Left cardiac atrium (tissue), 4 donors: ENCODE measurements around the gene HBP1. TPM values are rescaled to one million over a fixed set of nuclear protein-coding genes. Genes with fewer than 3 reads are reported as not detected.
"Not testable (repeated sequence)": the region's sequence is repeated elsewhere in the genome, so short reads cannot be mapped to it uniquely, and the experiment has no call there.

Experiments used
- ATAC-seq, 2 donors: fragments of 200-7000 bp; cut with Tn5 transposase; one replicate each; pipeline ENCODE4 v1.9.1; 2020; ENCODE audit warnings: mild to moderate bottlenecking in 2 of 2, moderate library complexity in 2 of 2
- DNase-seq: peaks from one replicate; pipeline ENCODE4 v3.0.0-alpha.2; 2020
- intact Hi-C, 2 donors: fragments of 100-400 bp; cut with DNase I; formaldehyde crosslinking; loops; one replicate each; pipeline versions ENCODE4 v1.14.1 to v1.15.1; 2022 to 2023
- long read RNA-seq: library from polyadenylated mRNA; unstranded; transcript quantifications from one replicate; pipeline ENCODE4 v2.0.0, GENCODE V29; 2021
- total RNA-seq, 2 donors: library from RNA; stranded (reverse); fragmentation: NEBNext Ultra II Directional; extraction: Animal tissue kit (Norgen Biotek cat#: 25700); gene quantifications; one replicate each; pipeline ENCODE4 v1.2.1, GENCODE V29; 2021
- donor health status: DM: no; HTN: yes; CAD: no.
- donor health status: DM: no; HTN: yes; CAD: no; lungs with severe emphysema.
- donor health status: DM: yes; HTN: yes; CAD: no.
- donor health status: Dilated cardiomyopathy.

The HBP1 gene, protein sequence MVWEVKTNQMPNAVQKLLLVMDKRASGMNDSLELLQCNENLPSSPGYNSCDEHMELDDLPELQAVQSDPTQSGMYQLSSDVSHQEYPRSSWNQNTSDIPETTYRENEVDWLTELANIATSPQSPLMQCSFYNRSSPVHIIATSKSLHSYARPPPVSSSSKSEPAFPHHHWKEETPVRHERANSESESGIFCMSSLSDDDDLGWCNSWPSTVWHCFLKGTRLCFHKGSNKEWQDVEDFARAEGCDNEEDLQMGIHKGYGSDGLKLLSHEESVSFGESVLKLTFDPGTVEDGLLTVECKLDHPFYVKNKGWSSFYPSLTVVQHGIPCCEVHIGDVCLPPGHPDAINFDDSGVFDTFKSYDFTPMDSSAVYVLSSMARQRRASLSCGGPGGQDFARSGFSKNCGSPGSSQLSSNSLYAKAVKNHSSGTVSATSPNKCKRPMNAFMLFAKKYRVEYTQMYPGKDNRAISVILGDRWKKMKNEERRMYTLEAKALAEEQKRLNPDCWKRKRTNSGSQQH
- total RNA-seq = 10 to 100 TPM; 31.7 to 58.8 TPM
- long read RNA-seq, transcript HBP1-208 (11 exons, 2,704 nt) = major isoform, 10 of 19 reads
- long read RNA-seq, transcript HBP1-201 (11 exons, 2,829 nt) = minor isoform, 6 of 19 reads
- long read RNA-seq, partial matches to known transcripts = 1 of 19 reads
- long read RNA-seq, other reads (novel, unspliced or antisense) = 2 of 19 reads

DNA sequence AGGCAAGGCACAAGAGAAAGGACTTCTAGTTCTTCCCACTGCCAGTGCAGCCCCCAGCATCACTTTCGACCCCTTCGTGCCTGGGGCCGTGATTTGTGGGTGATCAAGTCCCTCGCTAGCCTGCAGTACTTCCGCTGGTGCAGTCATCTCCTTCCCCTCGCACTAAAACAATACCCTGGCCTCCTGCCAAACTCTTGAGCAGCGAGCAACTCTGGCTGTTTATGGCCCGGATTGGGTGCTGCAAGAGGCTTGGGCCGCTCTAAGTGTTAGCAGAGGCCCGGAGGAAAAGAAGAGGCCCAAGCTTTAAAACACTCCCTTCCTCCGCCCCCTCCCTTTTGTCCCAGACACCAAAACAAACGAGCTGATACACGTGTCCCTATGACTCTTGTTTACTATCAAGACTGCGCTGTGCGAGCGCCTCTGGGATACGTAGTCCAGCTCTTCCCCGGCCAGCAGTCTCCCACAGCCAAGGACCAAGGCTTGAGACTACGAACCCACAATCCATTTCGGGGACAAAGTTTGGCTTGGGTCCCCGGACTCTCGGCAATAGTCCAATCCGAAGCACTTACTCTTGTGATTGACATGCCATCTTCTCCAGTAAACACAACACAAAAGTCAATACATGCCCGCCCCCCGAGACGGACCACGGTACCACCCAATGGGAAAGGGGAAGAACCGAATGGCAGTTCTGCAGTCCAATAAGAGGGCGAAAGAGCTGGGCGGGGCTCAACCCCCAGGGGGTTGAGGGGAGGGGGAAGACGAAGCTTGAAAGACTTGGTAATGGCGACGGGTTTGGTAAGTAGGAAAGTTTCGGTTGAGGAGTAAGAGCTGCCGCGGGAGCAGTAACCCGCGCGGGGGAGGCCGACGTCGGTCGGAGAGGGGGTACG is at the start of gene HBP1:
Gene HBP1 (plus strand): TSS at position 771 of the 887 bp plus-strand sequence. CDS start 10,891 bp downstream, outside the sequence.
- peak; percentile 99 for DNase-seq
- ATAC-seq = peak; percentile 91 to 95
- intact Hi-C loops = no loop called here

GRCh38 chr7:107119376-107120105 is 49.3 kb upstream of the HBP1 start:
- intact Hi-C loops = no loop called here
- peak in 1 of 2 donors; percentile 34 for ATAC-seq
- no peak for DNase-seq

- intact Hi-C loops = no loop called here
- no peak for ATAC-seq
- no peak for DNase-seq
Measured at GRCh38 chr7:107122486-107122911, 46.3 kb upstream of the HBP1 start.

GRCh38 chr7:107123392-107123791 is 45.4 kb upstream of the HBP1 start:
- DNase-seq = no peak
- intact Hi-C loops = no loop called here
- no peak for ATAC-seq

DNA sequence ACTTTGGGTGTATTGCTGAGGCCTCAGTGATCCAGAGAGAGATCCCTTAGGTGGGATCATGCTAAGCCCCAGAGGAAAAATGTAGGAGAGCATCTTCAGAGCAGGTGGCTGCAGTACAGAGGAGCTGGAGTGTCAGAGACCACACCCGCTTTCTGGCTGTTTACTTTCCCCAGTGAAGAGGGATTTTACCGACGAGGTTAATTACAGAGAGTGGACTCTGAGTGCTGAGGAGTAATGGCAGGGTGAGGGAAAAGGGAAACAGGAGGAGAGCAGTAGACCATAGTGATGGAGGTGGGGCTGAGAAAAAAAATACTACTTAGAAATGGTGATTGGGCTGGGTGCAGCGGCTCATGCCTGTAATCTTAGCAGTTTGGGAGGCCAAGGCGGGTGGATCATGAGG is 43.3 kb upstream of the HBP1 start:
- ATAC-seq = no peak
- DNase-seq = no peak
- intact Hi-C loops = no loop called here

GRCh38 chr7:107128217-107128616 is 40.6 kb upstream of the HBP1 start:
- no peak for ATAC-seq
- no peak for DNase-seq

GRCh38 chr7:107128748-107129147 is 40.1 kb upstream of the HBP1 start:
- intact Hi-C loops = no loop called here
- DNase-seq (no peak), ATAC-seq (no peak)

More at GRCh38 chr7:107128217-107128616, 40.6 kb upstream of the HBP1 start:
- intact Hi-C loops = no loop called here

DNA sequence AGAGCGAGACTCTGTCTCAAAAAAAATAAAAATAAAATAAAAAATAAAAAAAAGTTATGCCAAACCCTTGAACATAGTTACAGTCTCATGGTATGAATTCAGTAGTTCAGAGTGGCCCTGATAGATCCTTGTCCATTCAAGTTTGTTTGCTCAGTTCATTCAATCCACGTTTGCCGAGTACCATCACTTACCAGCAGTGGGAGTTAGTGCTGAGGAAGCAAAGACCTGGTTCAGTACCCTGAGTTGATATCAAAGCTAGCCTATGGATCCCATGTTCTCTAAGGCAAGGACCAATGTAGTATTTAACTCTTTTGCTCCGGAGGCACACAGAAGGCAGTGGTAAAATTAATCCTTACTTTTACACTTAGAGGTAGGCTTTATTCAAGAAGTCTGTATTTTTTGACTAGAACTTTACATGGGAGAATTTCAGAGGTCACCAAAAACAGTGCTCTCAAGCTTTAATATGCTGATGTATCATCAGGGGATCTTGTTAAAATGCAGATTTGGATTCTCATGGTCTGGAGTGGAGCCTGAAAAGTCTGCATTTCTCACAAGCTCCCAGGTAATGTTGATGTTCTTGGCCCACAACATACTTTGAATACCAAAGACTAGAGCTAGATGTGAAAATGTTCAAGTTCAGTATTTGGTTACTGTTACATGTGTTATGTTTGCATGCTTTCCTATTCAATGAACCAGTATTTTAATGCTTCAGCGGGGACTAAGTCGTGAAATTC is 38.1 kb upstream of the HBP1 start:
- no peak for DNase-seq
- ATAC-seq = no peak
- intact Hi-C loops = no loop called here

DNA sequence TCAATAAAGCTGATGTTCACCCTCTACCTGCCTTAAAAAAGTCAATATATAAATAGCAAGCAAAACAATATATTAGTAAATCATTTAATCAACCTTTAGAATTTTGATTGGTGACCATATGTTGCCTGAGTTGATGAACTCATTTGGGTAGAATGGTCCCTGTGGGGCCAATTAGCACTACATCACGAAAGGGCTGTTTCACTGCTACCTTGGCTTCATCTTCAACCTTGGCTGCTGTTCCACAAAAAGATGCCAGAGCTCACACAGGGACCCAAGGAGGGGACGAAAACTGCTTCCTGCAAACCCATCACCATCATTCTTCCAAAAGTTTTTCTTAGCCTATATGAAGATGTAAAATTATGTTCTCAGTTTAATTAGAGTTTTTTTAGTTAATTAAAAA is 35.4 kb upstream of the HBP1 start:
- intact Hi-C loops = no loop called here
- ATAC-seq = no peak

DNA sequence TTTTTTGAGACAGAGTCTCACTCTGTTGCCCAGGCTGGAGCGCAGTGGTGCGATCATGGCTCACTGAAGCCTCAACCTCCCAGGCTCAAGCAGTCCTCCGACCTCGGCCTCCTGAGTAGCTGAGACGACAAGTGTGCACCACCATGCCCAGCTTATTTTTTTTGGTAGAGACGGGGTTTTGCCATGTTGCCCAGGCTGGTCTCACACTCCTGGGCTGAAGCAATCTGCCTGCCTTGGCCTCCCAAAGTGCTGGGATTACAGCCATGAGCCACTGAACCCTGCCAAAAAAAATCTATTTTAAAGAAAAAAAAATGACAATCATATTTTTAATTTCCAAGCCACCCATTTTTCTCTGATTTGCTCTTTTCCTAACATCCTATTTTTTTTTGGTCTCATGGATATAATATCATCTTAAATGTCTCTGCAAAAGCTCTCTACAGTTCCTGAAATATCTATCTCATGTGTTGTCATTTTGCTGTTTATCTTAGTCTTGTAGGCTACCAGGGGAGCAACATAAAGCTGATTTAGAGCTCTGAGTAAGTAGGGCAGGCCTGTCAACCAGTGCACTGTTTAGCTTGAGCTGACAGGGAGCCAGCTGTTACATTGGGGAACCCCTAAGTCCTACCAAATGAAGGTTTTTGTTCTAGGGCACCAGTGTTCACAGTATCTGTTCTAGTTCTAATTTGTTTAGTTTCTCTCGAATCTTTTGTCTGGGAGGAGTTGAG is 29.9 kb upstream of the HBP1 start:
- ATAC-seq = no peak
- DNase-seq = no peak
- intact Hi-C loops = no loop called here

More for the DNA sequence above, 35.4 kb upstream of the HBP1 start:
- DNase-seq = no peak

GRCh38 chr7:107143875-107144274 is 24.9 kb upstream of the HBP1 start:
- DNase-seq, ATAC-seq, intact Hi-C loops: not testable (repeated sequence)

GRCh38 chr7:107145067-107145838 is 23.6 kb upstream of the HBP1 start:
- intact Hi-C loops = loop anchor here (5.0 kb wide), 2 partner anchors 98 to 198 kb away; no protein-coding TSS in a partner anchor
- ATAC-seq = no peak
- no peak for DNase-seq

GRCh38 chr7:107147464-107148393 is 21.1 kb upstream of the HBP1 start:
- ATAC-seq = peak; percentile 42 to 71
- intact Hi-C loops = loop anchor here (2.0 to 5.0 kb wide), 3 partner anchors 100 to 355 kb away; no protein-coding TSS in a partner anchor

DNA sequence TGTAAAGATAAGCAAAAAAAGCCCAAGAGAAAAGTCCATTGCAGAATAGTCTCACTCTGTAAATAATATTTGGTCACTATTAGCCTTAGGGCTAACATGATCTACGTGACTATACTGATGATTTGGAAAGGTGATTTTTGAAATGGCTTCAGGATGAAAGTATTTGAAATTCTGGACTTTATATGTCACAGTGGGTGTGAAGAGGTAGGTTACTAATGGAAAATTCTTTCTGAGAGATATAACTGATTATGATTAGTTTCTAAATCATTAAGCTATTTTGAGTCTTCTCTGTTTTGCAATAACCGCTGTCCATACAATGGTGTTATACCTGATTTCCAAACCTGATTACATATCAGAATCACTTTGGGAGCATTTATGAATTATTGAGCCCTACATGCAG is 20.1 kb upstream of the HBP1 start:
- DNase-seq (no peak), ATAC-seq (no peak)
- intact Hi-C loops = loop anchor here (2.0 to 5.0 kb wide), 3 partner anchors 101 to 356 kb away; no protein-coding TSS in a partner anchor

More at GRCh38 chr7:107147464-107148393, 21.1 kb upstream of the HBP1 start:
- no peak for DNase-seq

GRCh38 chr7:107149863-107150262 is 18.9 kb upstream of the HBP1 start:
- no peak for ATAC-seq
- DNase-seq = no peak
- intact Hi-C loops = loop anchor here (2.0 to 10.0 kb wide), 4 partner anchors 103 to 357 kb away; no protein-coding TSS in a partner anchor
